Stomach (tissue), 9 donors: ENCODE measurements around the gene ATP6V1G1. TPM values are rescaled to one million over a fixed set of nuclear protein-coding genes. Genes with fewer than 3 reads are reported as not detected.

ENCODE experiments used
- DNase-seq, 2 donors: peaks; one replicate each; pipeline versions ENCODE4 v3.0.0 to v3.0.0-alpha.2; 2013 to 2019
- H3K27ac ChIP-seq, 5 donors: fragments of 200-600 bp in 4 of 5; sonication (generic) in 4 of 5; one replicate each; pipeline ENCODE4 v1.5.1; 2013 to 2019; ENCODE audit warnings: mild to moderate bottlenecking in 1 of 5, moderate library complexity in 1 of 5
- H3K27me3 ChIP-seq, 3 donors: fragments of 200-600 bp; sonication (generic); one replicate each; pipeline ENCODE4 v1.5.1; 2017 to 2019; ENCODE audit warnings: mixed run types in 1 of 3
- H3K36me3 ChIP-seq, 4 donors: fragments of 200-600 bp; sonication (generic); 1 replicate in 3 of 4; 2 replicates in 1 of 4; pipeline ENCODE4 v1.5.1; 2016 to 2019
- H3K4me1 ChIP-seq, 4 donors: fragments of 200-600 bp; sonication (generic); one replicate each; pipeline ENCODE4 v1.5.1; 2016 to 2019
- H3K4me3 ChIP-seq, 4 donors: fragments of 200-600 bp; sonication (generic) in 3 of 4; one replicate each; pipeline ENCODE4 v1.5.1; 2016 to 2019; ENCODE audit warnings: mild to moderate bottlenecking in 1 of 4
- H3K9me3 ChIP-seq, 4 donors: fragments of 200-600 bp; sonication (generic); one replicate each; pipeline ENCODE4 v1.5.1; 2016 to 2019
- CTCF ChIP-seq, 7 experiments: fragments of 450-650 bp in 4 of 7; fragments of 200-600 bp in 3 of 7; sonication (generic) in 3 of 7; IDR thresholded peaks; one replicate each; pipeline ENCODE4 v1.5.1; 2016 to 2019; ENCODE audit warnings: antibody characterized with exemption in 7 of 7, control low read depth in 2 of 7, mild to moderate bottlenecking in 1 of 7
- EP300 ChIP-seq: sonication (generic); formaldehyde crosslinking; IDR thresholded peaks from one replicate; pipeline ENCODE4 v1.6.1; 2017; ENCODE audit warnings: antibody characterized with exemption
- POLR2A ChIP-seq, 4 donors: fragments of 450-650 bp; IDR thresholded peaks; one replicate each; pipeline ENCODE4 v1.6.1; 2016; ENCODE audit warnings: antibody characterized with exemption in 4 of 4, control low read depth in 2 of 4, mild to moderate bottlenecking in 1 of 4, moderate library complexity in 1 of 4
- POLR2AphosphoS5 ChIP-seq, 3 donors: sonication (generic); formaldehyde crosslinking; IDR thresholded peaks; one replicate each; pipeline ENCODE4 v1.6.1; 2016; ENCODE audit warnings: antibody characterized with exemption in 3 of 3
- WGBS, 5 donors: extraction: QIAGEN DNeasy Blood & Tissue Kit in 3 of 5; methylation state at CpG; one replicate each; pipeline versions ENCODE4 v1.1.5 to v1.1.7; 2013 to 2018; 5-methylcytosine and 5-hydroxymethylcytosine counted together
- intact Hi-C: fragments of 100-400 bp; cut with DNase I; formaldehyde crosslinking; loops from one replicate; pipeline ENCODE4 v1.15.1; 2023; ENCODE audit warnings: low total_unique reads
- polyA plus RNA-seq, 3 donors: library from polyadenylated mRNA; stranded (reverse); fragments of 200-250 nt; gene quantifications; one replicate each; pipeline ENCODE4 v1.2.3, GENCODE V29; 2013
- total RNA-seq, 5 donors: library from RNA; depleted of rRNA; stranded (reverse); fragments of >200 nt; gene quantifications; one replicate each; pipeline versions ENCODE4 v1.1.0 to v1.2.3, GENCODE V29; 2014 to 2016
- donor health status: healthy with polysubstance abuse.
- donor health status: Bipolar disorder and iron deficiency.
- donor health status: healthy.

ATP6V1G1 gene
- total and polyA plus RNA-seq, 8 donors = 27.5 to 302 (median 199) TPM

- H3K4me3 ChIP-seq = no peak overlapping the region
- peak in 1 of 3 donors; percentile 27 for TF ChIP-seq POLR2AphosphoS5 (IDR thresholded peaks at IDR 0.05)
- no peak for TF ChIP-seq CTCF (IDR thresholded peaks at IDR 0.05)
- H3K36me3 ChIP-seq = no peaks in the 10 kb centered on the region
- no peaks in the 10 kb centered on the region for H3K27me3 ChIP-seq
- H3K9me3 ChIP-seq = peaks cover 0 to 5% (median 0%) of the 10 kb centered on the region in 4 donors
- intact Hi-C loops = no loop called here
- H3K27ac ChIP-seq = peak overlapping the region in 1 of 5 donors; percentile 17
- H3K4me1 ChIP-seq = peaks cover 0 to 20% (median 11%) of the 10 kb centered on the region in 4 donors
- DNase-seq = peak in 1 of 2 donors; percentile 64
These were observed 19.1 kb downstream of the ATP6V1G1 start for GRCh38 chr9:114606597-114607207.

- H3K27ac ChIP-seq = no peak overlapping the region
- intact Hi-C loops = no loop called here
- H3K36me3 ChIP-seq = no peaks in the 10 kb centered on the region
- H3K9me3 ChIP-seq = no peaks in the 10 kb centered on the region
- no peaks in the 10 kb centered on the region for H3K27me3 ChIP-seq
- H3K4me1 ChIP-seq = peaks cover 11 to 32% (median 23%) of the 10 kb centered on the region in 4 donors
- 71 to 84% (median 77%) methylated on average over 6 of the region's 6 CpGs for WGBS, 5 donors
- no peak for DNase-seq
- TF ChIP-seq CTCF (IDR thresholded peaks at IDR 0.05) (no peak), POLR2AphosphoS5 (IDR thresholded peaks at IDR 0.05) (no peak), POLR2A (IDR thresholded peaks at IDR 0.05) (no peak), EP300 (no peak)
- no peak overlapping the region for H3K4me3 ChIP-seq
These were observed 20.3 kb downstream of the ATP6V1G1 start for GRCh38 chr9:114607671-114608524.

GRCh38 chr9:114608525-114608796 lies 20.9 kb downstream of the ATP6V1G1 start:
- 70 to 93% (median 84%) methylated on average over 2 of the region's 2 CpGs for WGBS, 5 donors

More at GRCh38 chr9:114608525-114608796, 20.9 kb downstream of the ATP6V1G1 start:
- no peak for DNase-seq
- Histone ChIP-seq H3K4me1 (peaks cover 15 to 38% (median 28%) of the 10 kb centered on the region in 4 donors), H3K27me3 (no peaks in the 10 kb centered on the region), H3K27ac (no peak overlapping the region), H3K36me3 (no peaks in the 10 kb centered on the region), H3K9me3 (no peaks in the 10 kb centered on the region), H3K4me3 (no peak overlapping the region)
- TF ChIP-seq POLR2A (IDR thresholded peaks at IDR 0.05) (no peak), CTCF (IDR thresholded peaks at IDR 0.05) (no peak), EP300 (no peak), POLR2AphosphoS5 (IDR thresholded peaks at IDR 0.05) (no peak)
- intact Hi-C loops = no loop called here
